GM23248 (cell line): ENCODE results near the gene KLHL22.

Experiments used
- EZH2 ChIP-seq: fragments of 200-600 bp; sonication (generic); IDR thresholded peaks from 2 replicates; pipeline ENCODE4 v1.6.1; 2018; ENCODE audit warnings: antibody characterized with exemption, mild to moderate bottlenecking; ENCODE audit not compliant: insufficient read depth, poor library complexity, severe bottlenecking
- EZH2phosphoT487 ChIP-seq: fragments of 200-600 bp; sonication (generic); IDR thresholded peaks from 2 replicates; pipeline ENCODE4 v1.6.1; 2018; ENCODE audit warnings: antibody characterized with exemption, moderate library complexity, mild to moderate bottlenecking, low read depth; ENCODE audit not compliant: insufficient read depth

DNA sequence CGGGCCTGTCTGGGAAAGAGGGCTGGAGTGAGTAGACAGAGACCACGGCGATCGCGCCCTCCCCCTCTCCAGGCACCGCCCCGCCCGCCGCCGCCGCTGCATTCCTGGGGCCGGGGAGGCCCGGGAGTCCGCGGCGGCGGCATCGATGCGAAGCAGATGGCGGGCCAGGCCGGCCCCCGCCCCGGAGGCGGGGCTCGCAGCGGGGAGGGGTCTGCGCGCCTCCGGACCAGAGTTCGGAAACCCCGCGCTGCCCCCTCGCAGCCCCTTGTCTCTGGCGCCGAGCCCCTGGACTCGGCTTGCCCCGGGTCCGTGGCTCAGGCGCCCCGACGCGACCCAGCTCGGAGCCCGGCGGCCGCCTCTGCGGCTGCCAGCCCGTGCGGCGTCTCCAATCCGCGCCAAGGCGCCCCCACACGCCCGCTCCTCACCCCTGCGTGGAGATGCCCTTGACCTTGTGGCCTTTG, 59.3 kb downstream of the KLHL22 start:
- no peak for TF ChIP-seq EZH2phosphoT487
- no peak for TF ChIP-seq EZH2
